HG02759 (cell line): ENCODE results near the gene DIS3L2.

Experiments
- ATAC-seq: cut with Tn5 transposase; IDR thresholded peaks from one replicate; pipeline ENCODE4 v1.9.1; 2021; ENCODE audit warnings: mild to moderate bottlenecking, moderate library complexity; ENCODE audit not compliant: unreplicated experiment

Gene DIS3L2

GRCh38 chr2:232049350-232049749 lies 87.8 kb downstream of the DIS3L2 start:
- no peak for ATAC-seq

DNA sequence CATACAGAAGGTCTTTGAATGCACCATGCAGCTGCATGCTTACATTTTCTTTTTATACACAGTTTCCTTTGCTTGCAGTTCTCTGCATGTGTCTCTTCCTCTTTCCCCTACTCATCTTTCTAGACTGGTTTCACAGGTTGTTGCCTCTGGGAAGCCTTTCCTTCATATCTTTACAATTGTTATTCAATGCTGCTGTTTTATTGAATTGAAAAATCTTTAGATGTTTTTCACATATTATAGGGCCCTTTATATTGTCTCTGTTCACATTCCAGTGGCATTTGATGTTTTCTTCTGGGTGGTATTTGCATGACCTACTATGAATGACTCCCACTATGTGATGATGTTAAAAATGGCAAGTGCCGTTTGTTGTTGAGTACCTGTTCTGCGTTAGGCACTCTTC lies 91.1 kb downstream of the DIS3L2 start:
- ATAC-seq = no peak

DNA sequence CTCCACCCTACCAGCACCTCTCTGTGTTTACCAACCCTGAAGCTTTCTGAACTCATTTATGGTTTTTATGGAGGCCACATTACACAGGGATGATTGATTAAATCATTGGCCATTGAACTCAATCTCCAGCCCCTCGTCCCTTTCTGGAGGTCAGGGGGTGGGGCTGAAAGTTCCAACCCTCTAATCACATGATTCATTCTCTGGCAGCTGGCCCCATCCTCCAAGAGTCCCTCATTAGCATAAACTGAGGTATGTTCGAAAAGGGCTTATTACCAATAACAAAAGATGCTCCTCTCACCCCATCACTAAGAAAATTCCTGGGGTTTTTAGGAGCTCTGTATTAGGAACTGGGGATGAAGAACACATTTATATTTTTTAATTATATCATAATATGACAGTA lies 92.3 kb downstream of the DIS3L2 start:
- ATAC-seq = no peak

DNA sequence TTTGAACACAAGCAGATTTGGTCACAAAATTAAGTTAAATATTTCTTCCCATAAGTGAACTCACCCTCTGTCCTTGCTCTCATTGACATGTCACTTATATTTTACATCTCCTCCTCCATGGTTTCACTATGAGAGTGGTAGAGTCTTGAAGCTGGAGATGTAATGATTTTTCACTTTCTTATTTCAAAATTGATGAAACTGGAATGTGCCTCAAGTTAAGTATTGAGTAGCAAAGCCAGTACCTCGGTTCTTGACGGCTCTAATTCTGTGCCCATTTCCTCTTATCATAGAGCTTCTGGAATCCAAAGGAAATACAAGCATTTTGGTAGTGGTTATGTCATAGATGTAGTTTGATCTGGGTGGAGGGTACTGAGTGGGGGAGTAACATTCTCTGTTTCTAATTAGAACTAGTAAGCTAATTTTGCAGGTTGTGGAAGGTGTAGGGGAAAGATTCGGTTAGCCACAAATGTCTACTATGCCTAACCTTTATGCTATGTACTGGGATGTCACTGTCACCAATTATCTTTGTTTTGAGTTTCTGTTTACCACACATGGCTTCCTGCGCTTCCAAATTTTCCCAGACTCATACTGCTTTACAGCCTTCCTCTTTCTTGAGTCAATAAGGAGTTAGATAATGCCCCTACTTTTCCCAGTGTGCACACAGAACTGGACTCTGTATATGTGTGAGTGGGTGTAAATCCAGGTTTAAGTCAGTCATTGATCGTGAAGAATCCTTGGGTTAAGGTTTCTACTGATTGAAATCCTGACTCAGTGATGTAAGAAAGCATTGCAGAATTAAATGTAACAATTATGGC lies 96.8 kb downstream of the DIS3L2 start:
- ATAC-seq = no peak

- no peak for ATAC-seq
Measured at GRCh38 chr2:232058931-232059330, 97.4 kb downstream of the DIS3L2 start.

DNA sequence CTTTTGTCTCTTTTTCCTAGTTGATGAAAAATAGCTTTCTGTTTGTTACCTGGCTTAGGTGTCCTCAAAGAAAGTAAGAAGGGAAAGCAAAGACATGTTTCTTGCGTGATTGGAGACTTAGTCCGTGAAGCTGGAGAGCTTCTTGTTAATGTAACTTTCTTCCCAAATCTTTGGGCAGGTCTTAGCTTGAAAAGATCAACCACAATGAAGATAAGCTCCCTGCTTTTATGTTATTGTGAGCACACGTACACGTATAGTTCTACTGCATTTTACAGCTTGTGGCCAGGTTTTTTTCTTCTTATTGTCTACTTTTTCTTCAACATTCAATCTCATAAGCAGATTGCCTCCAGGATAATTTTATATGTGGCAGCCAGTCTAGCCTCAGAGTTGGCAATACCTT lies 99.8 kb downstream of the DIS3L2 start:
- ATAC-seq = no peak

DNA sequence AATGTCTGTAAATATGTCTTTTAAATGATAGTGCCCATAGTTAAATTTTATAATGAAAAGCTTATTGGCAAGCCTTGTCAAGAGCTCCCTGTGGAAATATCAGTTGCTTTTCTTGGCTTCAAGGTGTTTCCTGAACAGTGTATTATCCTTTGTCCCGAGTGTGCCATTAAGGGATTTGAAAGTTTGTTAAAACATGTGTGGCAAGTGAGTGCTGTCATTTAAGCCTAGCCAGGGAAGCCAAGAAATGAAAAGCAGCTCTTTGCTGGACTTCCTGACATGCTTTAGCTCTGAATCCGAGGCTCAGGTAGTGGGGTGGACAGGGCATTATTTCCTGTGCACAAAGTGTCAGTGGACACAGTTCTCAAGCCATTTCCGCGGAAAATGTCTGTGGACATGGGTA lies 111.5 kb downstream of the DIS3L2 start:
- ATAC-seq = no peak

DNA sequence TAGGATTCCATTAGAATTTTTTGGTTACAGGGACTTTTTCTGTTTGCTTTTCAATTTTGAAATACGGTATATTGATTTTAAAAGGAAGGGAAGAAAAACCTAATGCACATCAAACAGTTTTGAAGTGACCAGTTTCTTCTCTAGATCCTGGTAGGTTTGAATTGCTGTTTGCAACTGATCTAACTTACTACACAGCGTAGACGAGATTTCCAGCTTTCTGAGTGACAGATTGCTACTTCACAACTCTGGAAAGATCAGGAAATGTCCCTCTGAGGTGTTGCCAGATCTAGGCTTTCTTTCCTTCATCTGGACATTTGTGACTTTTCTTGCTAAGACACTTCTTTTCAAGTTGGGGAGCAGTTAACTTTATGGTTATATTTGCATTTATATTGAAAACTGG lies 112.2 kb downstream of the DIS3L2 start:
- no peak for ATAC-seq

- ATAC-seq = no peak
Measured at GRCh38 chr2:232075080-232075479, 113.6 kb downstream of the DIS3L2 start.

- ATAC-seq = no peak
Measured at GRCh38 chr2:232075859-232076258, 114.3 kb downstream of the DIS3L2 start.

- no peak for ATAC-seq
Measured at GRCh38 chr2:232076272-232076671, 114.8 kb downstream of the DIS3L2 start.

- ATAC-seq = no peak
Measured at GRCh38 chr2:232076736-232077135, 115.2 kb downstream of the DIS3L2 start.

DNA sequence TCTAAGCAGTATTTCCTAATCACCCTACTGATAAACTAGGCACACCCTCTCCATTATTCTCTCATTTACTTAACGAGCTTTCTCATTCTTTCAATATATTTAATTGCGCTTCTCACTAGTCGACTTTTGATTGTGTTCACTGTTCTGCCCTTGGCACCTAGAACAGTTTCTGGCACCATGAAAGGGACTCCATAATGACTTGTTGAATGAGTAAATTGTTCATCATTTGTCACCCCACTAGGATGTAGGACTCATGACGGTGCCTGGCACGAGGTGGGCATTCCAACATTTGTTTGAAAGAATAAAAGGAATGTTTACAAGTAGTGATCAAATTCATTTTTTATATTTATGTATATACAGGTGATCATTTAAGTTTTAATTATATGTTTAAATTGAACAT lies 123.7 kb downstream of the DIS3L2 start:
- ATAC-seq = no peak

DNA sequence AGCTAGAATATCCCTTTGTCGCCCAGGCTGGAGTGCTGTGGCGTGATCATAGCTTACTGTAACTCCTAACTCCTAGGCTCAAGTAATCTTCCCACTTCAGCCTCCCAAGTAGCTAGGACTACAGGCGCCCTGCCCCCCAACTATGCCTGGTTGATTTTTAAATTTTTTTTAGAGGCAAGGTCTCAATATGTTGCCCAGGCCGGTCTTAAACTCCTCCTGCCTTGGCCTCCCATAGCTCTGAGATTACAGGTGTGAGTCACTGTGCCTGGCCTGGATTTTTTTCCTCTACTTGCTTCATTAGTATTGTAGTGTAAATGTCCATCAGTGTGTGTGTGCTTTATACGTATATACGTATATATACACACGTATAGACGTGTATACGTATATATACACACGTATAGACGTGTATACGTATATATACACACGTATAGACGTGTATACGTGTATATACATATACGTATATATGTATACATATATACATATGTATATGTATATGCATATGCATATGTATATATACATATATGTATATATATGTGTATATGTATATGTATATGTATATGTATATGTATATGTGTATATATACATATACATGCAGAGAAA lies 124.4 kb downstream of the DIS3L2 start:
- ATAC-seq = no peak

GRCh38 chr2:232088771-232089170 lies 127.3 kb downstream of the DIS3L2 start:
- ATAC-seq = no peak

DNA sequence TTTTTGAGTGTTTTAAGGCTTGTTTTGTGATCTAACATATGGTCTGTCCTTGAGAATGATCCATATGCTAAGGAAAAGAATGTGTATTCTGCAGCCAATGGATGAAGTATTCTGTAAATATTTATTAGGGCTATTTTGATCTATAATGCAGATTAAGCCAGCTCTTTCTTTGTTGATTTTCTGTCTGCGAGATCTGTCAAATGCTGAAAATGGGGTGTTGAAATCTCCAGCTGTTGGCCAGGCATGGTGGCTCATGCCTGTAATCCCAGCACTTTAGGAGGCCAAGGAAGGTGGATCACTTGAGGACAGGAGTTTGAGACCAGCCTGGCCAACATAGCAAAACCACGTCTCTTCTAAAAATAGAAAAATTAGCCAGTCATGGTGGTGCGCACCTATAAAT lies 132.7 kb downstream of the DIS3L2 start:
- no peak for ATAC-seq

DNA sequence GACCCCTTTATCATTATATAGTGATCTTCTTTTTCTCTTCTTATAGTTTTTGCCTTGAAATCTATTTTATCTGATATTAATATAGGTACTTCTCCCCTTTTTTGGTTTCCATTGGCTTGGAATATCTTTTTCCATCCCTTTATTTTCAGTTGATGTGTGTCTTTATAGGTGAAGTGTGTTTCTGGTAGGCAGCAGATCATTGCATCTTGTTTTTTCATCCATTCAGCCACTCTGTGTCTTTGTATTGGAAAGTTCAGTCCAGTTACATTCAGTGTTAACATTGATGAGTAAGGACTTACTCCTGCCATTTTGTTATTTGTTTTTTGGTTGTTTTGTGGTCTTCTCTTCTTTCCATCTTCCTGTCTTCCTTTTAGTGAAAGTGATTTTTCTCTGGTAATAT lies 133.4 kb downstream of the DIS3L2 start:
- ATAC-seq = no peak

- ATAC-seq = no peak
Measured at GRCh38 chr2:232097260-232097659, 135.7 kb downstream of the DIS3L2 start.

DNA sequence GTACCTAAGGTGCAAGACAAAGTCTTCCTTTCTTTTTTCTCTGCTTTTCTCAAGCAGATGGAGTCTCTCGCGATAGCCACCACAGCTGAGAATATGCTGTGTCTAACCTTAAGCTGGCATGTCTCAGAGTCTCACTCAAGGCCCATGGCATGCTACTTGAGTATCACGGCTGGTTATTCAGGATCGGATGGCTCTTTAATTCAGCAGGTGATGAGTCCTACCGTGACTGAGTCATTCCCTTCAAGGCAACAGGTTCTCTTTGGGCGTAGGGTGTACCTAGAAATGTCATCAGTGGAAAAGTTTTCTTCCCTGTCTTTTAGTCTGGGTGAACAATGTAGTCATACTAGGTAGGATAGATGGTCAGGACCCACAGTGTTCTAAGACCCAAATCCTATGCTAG lies 136.2 kb downstream of the DIS3L2 start:
- no peak for ATAC-seq

- ATAC-seq = no peak
Measured at GRCh38 chr2:232102380-232102779, 140.9 kb downstream of the DIS3L2 start.

DNA sequence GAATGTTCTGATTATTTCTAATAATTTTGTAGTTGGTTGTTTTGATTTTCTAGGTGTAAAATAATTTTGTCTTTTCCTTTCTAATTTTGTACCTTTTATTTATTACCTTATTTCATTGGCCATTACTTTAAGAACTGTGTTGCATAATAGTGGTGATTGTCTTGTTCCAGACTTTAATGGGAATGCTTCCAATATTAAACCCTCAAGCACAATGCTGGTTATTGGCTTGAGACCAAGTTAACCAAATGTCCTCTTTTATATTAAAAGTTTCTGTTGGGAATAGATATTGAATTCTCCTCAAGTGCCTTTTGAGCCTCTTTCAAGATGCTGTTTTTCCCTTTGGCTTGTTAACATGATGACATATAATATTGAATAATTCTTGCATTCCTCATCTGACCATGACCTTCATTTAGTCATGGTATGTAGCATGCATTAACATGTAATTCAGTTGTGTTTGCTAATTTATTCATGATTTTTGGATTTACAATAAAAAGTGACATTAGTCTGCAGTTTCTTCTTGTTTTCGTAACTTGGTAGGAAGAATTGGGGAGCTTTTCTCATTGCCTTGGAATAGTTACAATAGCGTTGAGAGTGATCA lies 141.7 kb downstream of the DIS3L2 start:
- ATAC-seq = no peak

GRCh38 chr2:232104076-232104646 lies 142.6 kb downstream of the DIS3L2 start:
- ATAC-seq = no peak
